NB4 (cell line): Measurements from ENCODE around the gene OR51G1.
"Not testable (repeated sequence)": the region's sequence is repeated elsewhere in the genome, so short reads cannot be mapped to it uniquely, and the experiment has no call there.

Source experiments
- DNase-seq: peaks from one replicate; pipeline ENCODE4 v3.0.0; 2010; ENCODE audit warnings: low read depth
- H3K4me3 ChIP-seq: one replicate; pipeline ENCODE4 v1.5.1; 2011; ENCODE audit warnings: mild to moderate bottlenecking, low read depth, low read length, moderate library complexity
- CTCF ChIP-seq: IDR thresholded peaks from one replicate; pipeline ENCODE4 v1.5.1; 2012; ENCODE audit warnings: low read depth, low read length
- MYC ChIP-seq: IDR thresholded peaks from 2 replicates; pipeline ENCODE4 v1.6.1; 2011; ENCODE audit warnings: low read depth, low read length
- POLR2A ChIP-seq: IDR thresholded peaks from 2 replicates; pipeline ENCODE4 v1.6.1; 2011; ENCODE audit warnings: mild to moderate bottlenecking; ENCODE audit not compliant: insufficient read length; ENCODE audit errors: extremely low read depth
- TF ChIP-seq, protein P1 (sequence below): IDR thresholded peaks from 2 replicates; pipeline ENCODE4 v1.6.1; 2011; ENCODE audit warnings: low read depth, low read length

The OR51G1 gene

DNA sequence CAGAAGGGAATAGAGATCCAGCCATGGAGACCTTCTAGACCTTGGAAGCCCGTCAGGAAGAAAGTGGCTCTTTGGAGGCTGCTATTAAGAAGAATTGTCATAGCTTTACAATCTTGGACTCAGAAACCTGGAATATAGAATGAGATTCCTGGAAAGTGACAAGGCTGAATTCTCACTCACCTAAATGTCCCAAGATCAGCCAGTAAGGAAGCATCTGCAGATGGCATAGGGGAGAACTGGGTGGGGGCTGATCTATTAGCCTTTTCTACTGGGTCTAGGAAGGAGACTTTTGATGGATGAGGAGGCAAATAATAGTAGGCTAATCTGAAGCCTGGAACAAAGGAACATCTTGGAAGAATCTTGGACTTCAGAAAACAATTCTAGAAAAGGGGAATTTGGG, at the start of gene OR51G1:
Gene OR51G1 (minus strand): TSS at position 101 of the 400 bp plus-strand sequence. CDS start 0 bp downstream, at position 101.
- H3K4me3 ChIP-seq = no peak within 1 kb of the TSS
- TF ChIP-seq CTCF (no peak), MYC (no peak), POLR2A (no peak)
- TF ChIP-seq, protein P1, sequence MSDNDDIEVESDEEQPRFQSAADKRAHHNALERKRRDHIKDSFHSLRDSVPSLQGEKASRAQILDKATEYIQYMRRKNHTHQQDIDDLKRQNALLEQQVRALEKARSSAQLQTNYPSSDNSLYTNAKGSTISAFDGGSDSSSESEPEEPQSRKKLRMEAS = no peak
- DNase-seq = no peak

GRCh38 chr11:4962816-4963215, 38.7 kb upstream of the OR51G1 start:
- H3K4me3 ChIP-seq = no peak overlapping the region
- DNase-seq = no peak
- TF ChIP-seq POLR2A (no peak), MYC (no peak), CTCF (no peak)
- TF ChIP-seq, protein P1 = no peak

DNA sequence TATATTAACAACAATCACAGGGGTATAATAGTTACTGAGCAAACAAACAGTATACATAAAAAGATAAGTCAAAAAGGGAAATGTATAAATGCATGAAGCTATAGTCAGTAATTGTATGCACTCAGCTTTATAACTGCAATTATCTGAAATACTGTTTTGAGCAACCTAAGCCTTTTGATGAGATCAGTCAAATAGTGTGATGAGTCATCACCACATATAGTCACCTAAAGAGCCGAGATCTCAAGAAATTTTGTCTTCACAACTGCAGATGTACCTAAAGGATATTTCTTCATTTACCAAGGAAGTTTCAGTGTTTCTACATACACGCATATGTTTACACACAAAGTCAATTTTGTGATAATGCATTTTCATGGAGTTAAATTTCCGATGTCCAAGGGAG, 36.7 kb upstream of the OR51G1 start:
- H3K4me3 ChIP-seq = no peak overlapping the region
- TF ChIP-seq, protein P1 = no peak
- TF ChIP-seq MYC (no peak), POLR2A (no peak), CTCF (no peak)
- no peak for DNase-seq

- no peak for TF ChIP-seq POLR2A
- TF ChIP-seq MYC = no peak
- no peak for TF ChIP-seq CTCF
- TF ChIP-seq, protein P1 = no peak
- no peak for DNase-seq
- no peak overlapping the region for H3K4me3 ChIP-seq
Observed at GRCh38 chr11:4957396-4957795, 33.3 kb upstream of the OR51G1 start.

GRCh38 chr11:4955613-4956012, 31.5 kb upstream of the OR51G1 start, which contains the start of gene OR51A2:
Gene OR51A2, minus strand, starts transcription at chr11:4955713. Its CDS starts 0 bp downstream, at chr11:4955713.
- DNase-seq = not testable (repeated sequence)

GRCh38 chr11:4947505-4947904, 23.4 kb upstream of the OR51G1 start, which contains the start of gene OR51A4:
Gene OR51A4, minus strand, starts transcription at chr11:4947605. Its CDS starts 505 bp downstream, at chr11:4947100.
- no peak for DNase-seq
- H3K4me3 ChIP-seq = no peak within 1 kb of the TSS
- TF ChIP-seq, protein P1 = no peak
- TF ChIP-seq POLR2A = no peak
- no peak for TF ChIP-seq MYC
- no peak for TF ChIP-seq CTCF

More at GRCh38 chr11:4955613-4956012, 31.5 kb upstream of the OR51G1 start, which contains the start of gene OR51A2:
- H3K4me3 ChIP-seq = not testable (repeated sequence)
